Sigmoid colon (tissue), 4 donors: ENCODE data around the gene SORL1-AS1.

Source experiments
- CTCF ChIP-seq, 4 experiments: fragments of 450-650 bp in 3 of 4; fragments of 200-600 bp in 1 of 4; IDR thresholded peaks; one replicate each; pipeline ENCODE4 v1.5.1; 2016 to 2019; ENCODE audit warnings: antibody characterized with exemption in 4 of 4, mild to moderate bottlenecking in 3 of 4, moderate library complexity in 2 of 4
- EP300 ChIP-seq, 4 donors: sonication (generic); formaldehyde crosslinking; IDR thresholded peaks; one replicate each; pipeline ENCODE4 v1.6.1; 2017; ENCODE audit warnings: antibody characterized with exemption in 4 of 4
- POLR2A ChIP-seq, 2 donors: fragments of 450-650 bp; IDR thresholded peaks; one replicate each; pipeline ENCODE4 v1.6.1; 2016; ENCODE audit warnings: antibody characterized with exemption in 2 of 2, mild to moderate bottlenecking in 2 of 2, moderate library complexity in 2 of 2

DNA sequence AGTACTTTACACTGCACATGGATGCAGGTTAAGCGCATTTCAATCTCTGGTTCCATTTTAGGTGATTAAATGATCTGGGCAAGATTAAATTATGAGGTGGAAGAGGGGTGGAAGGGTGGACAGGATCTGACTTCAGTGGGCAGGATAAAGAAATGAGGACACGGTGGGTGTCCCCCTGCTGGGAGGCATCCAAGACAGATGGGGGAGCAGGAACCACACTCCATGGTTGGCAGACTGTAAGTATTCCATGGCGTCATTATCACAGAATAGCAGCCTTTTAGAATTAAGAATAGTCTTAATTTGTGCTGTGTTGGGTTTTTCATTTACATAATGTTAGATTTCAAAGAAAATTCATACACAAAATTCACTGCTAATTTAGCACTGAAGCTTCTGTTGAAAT, 8.2 kb downstream of the SORL1-AS1 start:
- TF ChIP-seq POLR2A (IDR thresholded peaks at IDR 0.05) (no peak), EP300 (IDR thresholded peaks at IDR 0.05) (no peak), CTCF (IDR thresholded peaks at IDR 0.05) (no peak)
